Right lobe of liver (tissue), 6 donors: ENCODE results near the gene AHNAK. TPM values are rescaled to one million over a fixed set of nuclear protein-coding genes. Genes with fewer than 3 reads are reported as not detected.
A peak's percentile ranks its signal among the peaks of the same experiment; 100 is the strongest.

Experiments
- ATAC-seq, 4 donors: fragments of 200-7000 bp; cut with Tn5 transposase; one replicate each; pipeline ENCODE4 v1.9.1; 2020; ENCODE audit warnings: mild to moderate bottlenecking in 4 of 4, moderate library complexity in 4 of 4
- DNase-seq, 3 donors: peaks; one replicate each; pipeline ENCODE4 v3.0.0-alpha.2; 2020
- H3K27ac ChIP-seq, 3 donors: fragments of 200-600 bp; one replicate each; pipeline ENCODE4 v1.8.0; 2022
- H3K27me3 ChIP-seq, 2 donors: fragments of 200-600 bp; one replicate each; pipeline ENCODE4 v1.8.0; 2022
- H3K36me3 ChIP-seq, 4 donors: fragments of 200-600 bp; sonication (generic) in 1 of 4; one replicate each; pipeline versions ENCODE4 v1.5.1 to v1.8.0; 2017 to 2022; ENCODE audit warnings: control low read depth in 1 of 4
- H3K4me1 ChIP-seq, 4 donors: fragments of 200-600 bp; sonication (generic) in 1 of 4; one replicate each; pipeline versions ENCODE4 v1.5.1 to v1.8.0; 2017 to 2022; ENCODE audit warnings: control low read depth in 1 of 4
- H3K4me3 ChIP-seq, 3 donors: fragments of 200-600 bp; one replicate each; pipeline ENCODE4 v1.8.0; 2022
- H3K9me3 ChIP-seq, 4 donors: fragments of 200-600 bp; sonication (generic) in 1 of 4; one replicate each; pipeline versions ENCODE4 v1.5.1 to v1.8.0; 2017 to 2022; ENCODE audit warnings: control low read depth in 1 of 4
- CTCF ChIP-seq, 4 donors: fragments of 200-600 bp in 3 of 4; fragments of 450-650 bp in 1 of 4; IDR thresholded peaks; one replicate each; pipeline versions ENCODE4 v1.5.1 to v1.8.0; 2016 to 2022; ENCODE audit warnings: antibody characterized with exemption in 4 of 4, mild to moderate bottlenecking in 2 of 4
- POLR2A ChIP-seq: fragments of 450-650 bp; IDR thresholded peaks from one replicate; pipeline ENCODE4 v1.6.1; 2017; ENCODE audit warnings: antibody characterized with exemption, mild to moderate bottlenecking
- WGBS: methylation state at CpG from one replicate; pipeline ENCODE4 v1.1.6; 2018; ENCODE audit warnings: low coverage, low lambda C conversion rate; ENCODE audit not compliant: insufficient coverage; ENCODE audit errors: missing lambda C conversion rate; 5-methylcytosine and 5-hydroxymethylcytosine counted together
- intact Hi-C, 2 donors: fragments of 100-400 bp; cut with DNase I; formaldehyde crosslinking; loops; one replicate each; pipeline versions ENCODE4 v1.11.2 to v1.14.1; 2022
- total RNA-seq, 6 experiments: library from RNA; depleted of rRNA in 2 of 6; stranded (reverse); fragments of >200 nt in 2 of 6; fragmentation: NEBNext Ultra II Directional in 3 of 6; extraction: Animal tissue kit (Norgen Biotek cat#: 25700) in 3 of 6; gene quantifications; one replicate each; pipeline versions ENCODE4 v1.1.0 to v1.2.4, GENCODE V29; 2016 to 2023
- donor health status: DM: no; HTN: yes; CAD: no.
- donor health status: DM: no; HTN: no; CAD: no.
- donor health status: DM: no; HTN: no; CAD: no.
- donor health status: DM: no; HTN: yes; CAD: no.
- donor health status: DM: no; HTN: yes; CAD: no.

The AHNAK gene
- total RNA-seq, 6 experiments from 2014 or later = 91.0 to 180 (median 113) TPM

- Histone ChIP-seq H3K4me3 (no peak overlapping the region), H3K9me3 (no peaks in the 10 kb centered on the region), H3K27ac (no peak overlapping the region), H3K27me3 (no peaks in the 10 kb centered on the region), H3K36me3 (peaks cover 17 to 40% (median 25%) of the 10 kb centered on the region in 4 donors), H3K4me1 (peaks cover 0 to 26% (median 13%) of the 10 kb centered on the region in 4 donors)
- intact Hi-C loops = no loop called here
- WGBS = 46% methylated on average over 13 of the region's 21 CpGs
- peak in 1 of 4 donors; percentile 30 for ATAC-seq
- TF ChIP-seq POLR2A (no peak), CTCF (IDR thresholded peaks at IDR 0.05) (no peak)
- DNase-seq = no peak
Measured at GRCh38 chr11:62536301-62536957, 10.2 kb downstream of the AHNAK start.

DNA sequence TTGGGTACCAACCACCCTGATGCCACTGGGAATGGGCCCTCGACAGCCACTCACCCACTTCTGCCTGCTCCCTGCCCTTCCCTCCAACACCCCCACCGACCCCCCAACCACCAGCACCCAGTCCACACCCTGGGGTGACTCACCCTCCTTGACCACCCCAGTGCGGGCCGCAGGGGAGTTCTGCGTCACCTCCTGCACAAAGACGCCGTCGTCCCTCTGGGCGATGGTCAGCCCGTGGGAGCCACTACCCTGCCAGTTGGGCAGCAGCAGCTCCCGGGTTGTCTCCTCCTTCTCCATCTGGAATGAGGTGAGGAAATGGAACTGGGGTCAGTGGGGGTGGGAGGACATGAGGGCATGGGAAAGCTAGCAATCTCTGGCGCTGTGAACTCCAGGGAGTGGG lies 10.8 kb downstream of the AHNAK start:
- peak in 1 of 3 donors; percentile 50 for DNase-seq
- 80% methylated on average over 1 of the region's 12 CpGs for WGBS

DNA sequence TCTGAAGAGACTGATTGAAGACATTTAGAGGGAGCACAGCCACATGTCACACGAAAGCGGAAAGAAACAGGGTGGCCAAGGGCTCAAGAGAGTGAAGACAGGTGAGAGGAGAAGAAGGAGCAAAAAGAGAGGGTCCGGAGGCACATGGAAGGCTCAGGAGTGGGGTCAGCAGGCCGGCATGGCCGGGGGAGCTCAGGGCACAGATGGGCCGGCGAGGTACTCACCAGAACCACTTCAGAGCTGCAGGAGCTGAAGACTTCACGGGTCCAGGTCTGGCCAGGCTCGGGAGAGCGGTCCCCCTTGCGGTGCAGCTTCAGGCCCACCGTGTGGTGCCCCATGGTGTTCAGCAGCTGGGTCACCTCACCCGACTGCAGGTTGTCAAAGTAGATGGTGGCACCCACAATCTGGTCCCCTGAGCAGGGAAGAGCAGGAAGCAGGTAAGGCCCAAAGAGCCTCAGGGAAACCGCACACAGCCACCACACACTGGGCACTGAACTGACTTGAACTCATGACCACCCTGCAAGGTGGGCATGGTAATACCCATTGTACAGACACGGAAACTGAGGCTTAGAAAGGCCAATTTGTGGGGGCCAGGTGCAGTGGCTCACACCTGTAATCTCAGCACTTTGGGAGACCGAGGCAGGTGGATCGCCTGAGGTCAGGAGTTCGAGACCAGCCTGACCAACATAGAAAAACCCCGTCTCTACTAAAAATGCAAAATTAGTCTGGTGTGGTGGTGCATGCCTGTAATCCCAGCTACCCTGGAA lies 11.6 kb downstream of the AHNAK start:
- no peaks in the 10 kb centered on the region for H3K27me3 ChIP-seq
- TF ChIP-seq POLR2A (no peak), CTCF (IDR thresholded peaks at IDR 0.05) (no peak)
- DNase-seq (peak in 1 of 3 donors; percentile 48), ATAC-seq (no peak)
- no peaks in the 10 kb centered on the region for H3K9me3 ChIP-seq
- 92% methylated on average over 15 of the region's 19 CpGs for WGBS
- no peak overlapping the region for H3K4me3 ChIP-seq
- H3K36me3 ChIP-seq = peaks cover 20 to 48% (median 26%) of the 10 kb centered on the region in 4 donors
- H3K4me1 ChIP-seq = peaks cover 0 to 12% (median 6%) of the 10 kb centered on the region in 4 donors
- no peak overlapping the region for H3K27ac ChIP-seq
- intact Hi-C loops = no loop called here

More for the DNA sequence above, 10.8 kb downstream of the AHNAK start:
- ATAC-seq = no peak
- Histone ChIP-seq H3K36me3 (peaks cover 20 to 46% (median 26%) of the 10 kb centered on the region in 4 donors), H3K4me1 (peaks cover 0 to 20% (median 10%) of the 10 kb centered on the region in 4 donors), H3K4me3 (no peak overlapping the region), H3K27ac (no peak overlapping the region), H3K27me3 (no peaks in the 10 kb centered on the region), H3K9me3 (no peaks in the 10 kb centered on the region)
- intact Hi-C loops = no loop called here
- TF ChIP-seq POLR2A (no peak), CTCF (IDR thresholded peaks at IDR 0.05) (no peak)

DNA sequence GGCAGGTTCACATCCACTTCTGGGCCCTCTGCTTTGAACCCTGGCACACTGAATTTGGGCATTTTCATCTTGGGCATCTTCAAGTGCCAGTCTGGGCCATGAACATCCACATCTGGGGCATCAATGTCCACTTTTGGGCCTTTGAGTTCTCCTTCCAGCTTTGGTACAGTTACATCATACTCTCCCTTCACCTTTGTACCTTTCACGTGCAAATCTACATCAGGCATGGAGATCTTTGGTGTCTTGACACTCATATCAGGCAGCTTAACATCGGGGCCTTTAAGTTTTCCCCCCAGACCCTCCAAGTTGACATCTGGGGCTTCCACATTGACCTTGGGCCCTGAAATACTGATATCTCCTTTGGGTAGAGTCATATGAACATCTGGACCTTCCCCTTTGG lies 14.5 kb downstream of the AHNAK start:
- TF ChIP-seq POLR2A = no peak
- no peak for TF ChIP-seq CTCF (IDR thresholded peaks at IDR 0.05)
- 37% methylated on average over 2 of the region's 2 CpGs for whole genome bisulfite sequencing
- peaks cover 20 to 48% (median 28%) of the 10 kb centered on the region in 4 donors for H3K36me3 ChIP-seq

More for the DNA sequence above, 14.5 kb downstream of the AHNAK start:
- peak in 3 of 4 donors; percentile 37 to 64 (median 57) for ATAC-seq
- no peaks in the 10 kb centered on the region for H3K27me3 ChIP-seq
- no peak for DNase-seq
- H3K4me3 ChIP-seq = no peak overlapping the region
- H3K27ac ChIP-seq = no peak overlapping the region
- intact Hi-C loops = no loop called here
- H3K4me1 ChIP-seq = no peaks in the 10 kb centered on the region
- no peaks in the 10 kb centered on the region for H3K9me3 ChIP-seq
